Kidney (tissue), 14 donors: ENCODE measurements around the gene ARL4A. TPM values are rescaled to one million over a fixed set of nuclear protein-coding genes. Genes with fewer than 3 reads are reported as not detected.

Experiments
- DNase-seq, 5 donors: peaks; one replicate each; pipeline ENCODE4 v3.0.0-alpha.2; 2013 to 2020
- FAIRE-seq: peaks from 2 replicates; lab custom pipeline; 2012; peaks lifted over from hg19 to GRCh38; lab: Jason Lieb, UNC
- H3K27ac ChIP-seq, 2 donors: one replicate each; pipeline ENCODE4 v1.7.0; 2013; ENCODE audit warnings: low read depth in 2 of 2, low read length in 2 of 2, inconsistent platforms in 1 of 2
- H3K27me3 ChIP-seq: one replicate; pipeline ENCODE4 v1.7.1; 2013; ENCODE audit warnings: low read length, inconsistent platforms; ENCODE audit not compliant: control insufficient read depth, insufficient read depth
- H3K36me3 ChIP-seq, 3 donors: one replicate each; pipeline versions ENCODE4 v1.7.0 to v1.7.1; 2013; ENCODE audit warnings: low read length in 3 of 3, control low read depth in 1 of 3, inconsistent platforms in 1 of 3; ENCODE audit not compliant: insufficient read depth in 3 of 3, control insufficient read depth in 2 of 3
- H3K4me1 ChIP-seq, 3 donors: one replicate each; pipeline versions ENCODE4 v1.7.0 to v1.7.1; 2013; ENCODE audit warnings: low read length in 3 of 3, inconsistent platforms in 1 of 3, low read depth in 1 of 3; ENCODE audit not compliant: control insufficient read depth in 2 of 3, insufficient read depth in 2 of 3
- H3K4me3 ChIP-seq, 3 donors: one replicate each; pipeline versions ENCODE4 v1.7.0 to v1.8.1; 2013; ENCODE audit warnings: low read length in 3 of 3, control low read depth in 1 of 3, inconsistent platforms in 1 of 3
- H3K9ac ChIP-seq, 3 donors: one replicate each; pipeline versions ENCODE4 v1.7.0 to v1.7.1; 2013; ENCODE audit warnings: low read length in 3 of 3, control low read depth in 1 of 3, inconsistent platforms in 1 of 3
- H3K9me3 ChIP-seq, 3 donors: one replicate each; pipeline versions ENCODE4 v1.7.0 to v1.7.1; 2013; ENCODE audit warnings: low read length in 3 of 3, control low read depth in 1 of 3, inconsistent platforms in 1 of 3; ENCODE audit not compliant: control insufficient read depth in 2 of 3, insufficient read depth in 1 of 3
- CTCF ChIP-seq: IDR thresholded peaks from 3 replicates; pipeline ENCODE4 v1.5.1; 2012; ENCODE audit warnings: mild to moderate bottlenecking, moderate library complexity, borderline replicate concordance; ENCODE audit not compliant: insufficient read depth; ENCODE audit errors: extremely low read depth
- intact Hi-C: fragments of 100-400 bp; cut with DNase I; formaldehyde crosslinking; loops from one replicate; pipeline ENCODE4 v1.11.1; 2022
- polyA plus RNA-seq: library from polyadenylated mRNA; stranded (reverse); fragments of 350-450 nt; fragmentation: Illumina TruSeq; extraction: RNeasy Lipid Tissue Mini Kit (QIAGEN cat#74804); gene quantifications from one replicate; pipeline ENCODE4 v1.2.3, GENCODE V29; 2014; ENCODE audit warnings: low read depth, low replicate concordance; ENCODE audit not compliant: insufficient read depth
- total RNA-seq: library from RNA; stranded (reverse); fragmentation: NEBNext Ultra II Directional; extraction: Animal tissue kit (Norgen Biotek cat#: 25700); gene quantifications from one replicate; pipeline ENCODE4 v1.2.1, GENCODE V29; 2021
- donor health status: control.
- donor health status: control.
- donor health status: control.
- donor health status: control.
- donor health status: control.
- donor health status: DM: yes; HTN: yes; CAD: no.
- donor health status: Normal renal cell carcinoma (clear cell type).

The ARL4A gene
- total and polyA plus RNA-seq, 2 donors from 2014 or later = 11.8 to 21.6 TPM

- H3K4me1 ChIP-seq = no peaks in the 10 kb centered on the region
- H3K4me3 ChIP-seq = no peak overlapping the region
- peak; percentile 78 for FAIRE-seq
- TF ChIP-seq CTCF = no peak
- H3K9me3 ChIP-seq = no peaks in the 10 kb centered on the region
- DNase-seq = no peak
- no peaks in the 10 kb centered on the region for H3K36me3 ChIP-seq
- H3K27me3 ChIP-seq = no peaks in the 10 kb centered on the region
- intact Hi-C loops = no loop called here
- H3K9ac ChIP-seq = no peak overlapping the region
- no peak overlapping the region for H3K27ac ChIP-seq
These were observed 44.3 kb downstream of the ARL4A start for GRCh38 chr7:12731775-12732174.

GRCh38 chr7:12732428-12732827 is 45.0 kb downstream of the ARL4A start:
- H3K4me1 ChIP-seq = no peaks in the 10 kb centered on the region
- no peak overlapping the region for H3K27ac ChIP-seq
- H3K9ac ChIP-seq = no peak overlapping the region
- DNase-seq (no peak), FAIRE-seq (no peak)
- no peaks in the 10 kb centered on the region for H3K36me3 ChIP-seq
- no peak for TF ChIP-seq CTCF
- intact Hi-C loops = no loop called here
- no peaks in the 10 kb centered on the region for H3K9me3 ChIP-seq
- H3K27me3 ChIP-seq = no peaks in the 10 kb centered on the region
- H3K4me3 ChIP-seq = no peak overlapping the region

- intact Hi-C loops = no loop called here
- TF ChIP-seq CTCF = no peak
- DNase-seq (no peak), FAIRE-seq (peak; percentile 71)
- H3K4me1 ChIP-seq = no peaks in the 10 kb centered on the region
- H3K9ac ChIP-seq = no peak overlapping the region
- no peaks in the 10 kb centered on the region for H3K9me3 ChIP-seq
- no peaks in the 10 kb centered on the region for H3K27me3 ChIP-seq
- H3K27ac ChIP-seq = no peak overlapping the region
- H3K36me3 ChIP-seq = no peaks in the 10 kb centered on the region
- no peak overlapping the region for H3K4me3 ChIP-seq
These were observed 48.5 kb downstream of the ARL4A start for GRCh38 chr7:12735923-12736322.

- intact Hi-C loops = no loop called here
These were observed 49.9 kb downstream of the ARL4A start for GRCh38 chr7:12737373-12737772.

More at GRCh38 chr7:12737373-12737772, 49.9 kb downstream of the ARL4A start:
- H3K4me3 ChIP-seq = no peak overlapping the region
- TF ChIP-seq CTCF = no peak
- H3K4me1 ChIP-seq = no peaks in the 10 kb centered on the region
- FAIRE-seq (no peak), DNase-seq (peak in 1 of 5 donors; percentile 24)
- no peaks in the 10 kb centered on the region for H3K27me3 ChIP-seq
- no peak overlapping the region for H3K9ac ChIP-seq
- no peak overlapping the region for H3K27ac ChIP-seq
- H3K36me3 ChIP-seq = no peaks in the 10 kb centered on the region
- no peaks in the 10 kb centered on the region for H3K9me3 ChIP-seq
